NB4 (cell line): ENCODE data around the gene ENO3.
A peak's percentile ranks its signal among the peaks of the same experiment; 100 is the strongest.

ENCODE experiments used
- DNase-seq: peaks from one replicate; pipeline ENCODE4 v3.0.0; 2010; ENCODE audit warnings: low read depth
- H3K4me3 ChIP-seq: one replicate; pipeline ENCODE4 v1.5.1; 2011; ENCODE audit warnings: mild to moderate bottlenecking, low read depth, low read length, moderate library complexity
- CTCF ChIP-seq: IDR thresholded peaks from one replicate; pipeline ENCODE4 v1.5.1; 2012; ENCODE audit warnings: low read depth, low read length
- MAX ChIP-seq: IDR thresholded peaks from 2 replicates; pipeline ENCODE4 v1.6.1; 2011; ENCODE audit warnings: low read depth, low read length
- MYC ChIP-seq: IDR thresholded peaks from 2 replicates; pipeline ENCODE4 v1.6.1; 2011; ENCODE audit warnings: low read depth, low read length
- POLR2A ChIP-seq: IDR thresholded peaks from 2 replicates; pipeline ENCODE4 v1.6.1; 2011; ENCODE audit warnings: mild to moderate bottlenecking; ENCODE audit not compliant: insufficient read length; ENCODE audit errors: extremely low read depth

The ENO3 gene

GRCh38 chr17:4998027-4998731 lies 47.3 kb downstream of the ENO3 start:
- peak overlapping the region; percentile 58 for H3K4me3 ChIP-seq
- TF ChIP-seq MYC, result no peak
- TF ChIP-seq MAX, result no peak
- TF ChIP-seq CTCF, result no peak
- TF ChIP-seq POLR2A, result no peak
- no peak for DNase-seq

- TF ChIP-seq POLR2A (no peak), CTCF (no peak), MAX (no peak), MYC (no peak)
- no peak for DNase-seq
- peak overlapping the region; percentile 58 for H3K4me3 ChIP-seq
Measured at GRCh38 chr17:4998732-4999429, 48.0 kb downstream of the ENO3 start.

- DNase-seq, result no peak
- H3K4me3 ChIP-seq, result peak overlapping the region; percentile 58
- TF ChIP-seq CTCF, result no peak
- TF ChIP-seq MYC, result no peak
- no peak for TF ChIP-seq MAX
- no peak for TF ChIP-seq POLR2A
Measured at GRCh38 chr17:4999430-5000093, 48.6 kb downstream of the ENO3 start.

- TF ChIP-seq MYC (no peak), POLR2A (no peak), MAX (no peak), CTCF (no peak)
- no peak for DNase-seq
- H3K4me3 ChIP-seq, result no peak overlapping the region
Measured at GRCh38 chr17:5000237-5000639, 49.3 kb downstream of the ENO3 start.

- no peak for TF ChIP-seq MYC
- no peak for TF ChIP-seq POLR2A
- no peak for DNase-seq
Measured at GRCh38 chr17:5002121-5002788, 51.3 kb downstream of the ENO3 start.

GRCh38 chr17:5003214-5003867 lies 52.4 kb downstream of the ENO3 start:
- TF ChIP-seq MAX (no peak), CTCF (no peak), POLR2A (no peak), MYC (no peak)
- no peak overlapping the region for H3K4me3 ChIP-seq
- no peak for DNase-seq

More at GRCh38 chr17:5002121-5002788, 51.3 kb downstream of the ENO3 start:
- no peak overlapping the region for H3K4me3 ChIP-seq
